IPS-NIHi7 (cell line): ENCODE results near the gene GNA15.
"Not testable (repeated sequence)": the region's sequence is repeated elsewhere in the genome, so short reads cannot be mapped to it uniquely, and the experiment has no call there.

Experiments
- DNase-seq: peaks from one replicate; pipeline ENCODE4 v3.0.0; 2012; ENCODE audit warnings: mixed read lengths; ENCODE audit errors: extremely low spot score

The GNA15 gene

DNA sequence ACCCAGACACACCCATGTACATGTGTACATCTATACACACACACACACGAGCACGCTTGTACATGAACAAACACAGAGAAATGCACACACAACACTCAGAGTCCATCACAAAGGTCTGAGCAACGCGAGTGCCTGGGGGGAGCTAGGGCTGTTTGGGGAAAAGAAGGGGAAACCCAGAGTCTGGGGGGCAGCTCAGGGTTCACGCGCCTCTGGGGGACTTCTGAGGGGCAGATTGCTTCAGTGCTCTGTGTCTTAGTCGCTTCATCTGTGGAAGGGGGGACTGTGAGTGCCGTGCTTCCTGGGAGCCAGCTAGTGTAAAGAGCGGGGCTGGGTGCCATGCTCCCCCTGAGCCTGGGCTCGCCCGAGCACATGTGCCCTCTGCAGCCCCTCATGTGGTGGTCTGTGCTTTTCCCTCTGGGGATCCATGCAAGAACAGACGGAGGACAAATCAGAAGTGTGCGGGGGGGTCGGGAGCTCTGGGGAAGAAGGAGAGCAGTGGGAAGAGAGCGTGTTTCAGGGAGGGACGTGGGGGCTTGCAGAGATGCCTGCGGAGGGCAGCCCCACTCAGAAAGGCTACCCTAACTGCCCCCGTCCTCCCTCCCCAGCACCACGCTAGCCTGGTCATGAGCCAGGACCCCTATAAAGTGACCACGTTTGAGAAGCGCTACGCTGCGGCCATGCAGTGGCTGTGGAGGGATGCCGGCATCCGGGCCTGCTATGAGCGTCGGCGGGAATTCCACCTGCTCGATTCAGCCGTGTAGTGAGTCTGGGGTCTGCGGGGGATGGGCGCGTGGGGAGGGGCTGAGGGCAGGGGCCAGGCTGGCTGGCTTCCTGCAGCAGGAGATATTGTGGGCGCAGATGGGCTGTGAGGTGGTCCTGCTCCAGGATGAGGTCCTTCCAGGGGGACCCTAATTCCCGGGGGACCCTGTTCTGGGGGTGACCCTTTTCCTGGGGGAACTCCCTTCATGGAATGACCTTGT, 14.0 kb downstream of the GNA15 start:
- no peak for DNase-seq

DNA sequence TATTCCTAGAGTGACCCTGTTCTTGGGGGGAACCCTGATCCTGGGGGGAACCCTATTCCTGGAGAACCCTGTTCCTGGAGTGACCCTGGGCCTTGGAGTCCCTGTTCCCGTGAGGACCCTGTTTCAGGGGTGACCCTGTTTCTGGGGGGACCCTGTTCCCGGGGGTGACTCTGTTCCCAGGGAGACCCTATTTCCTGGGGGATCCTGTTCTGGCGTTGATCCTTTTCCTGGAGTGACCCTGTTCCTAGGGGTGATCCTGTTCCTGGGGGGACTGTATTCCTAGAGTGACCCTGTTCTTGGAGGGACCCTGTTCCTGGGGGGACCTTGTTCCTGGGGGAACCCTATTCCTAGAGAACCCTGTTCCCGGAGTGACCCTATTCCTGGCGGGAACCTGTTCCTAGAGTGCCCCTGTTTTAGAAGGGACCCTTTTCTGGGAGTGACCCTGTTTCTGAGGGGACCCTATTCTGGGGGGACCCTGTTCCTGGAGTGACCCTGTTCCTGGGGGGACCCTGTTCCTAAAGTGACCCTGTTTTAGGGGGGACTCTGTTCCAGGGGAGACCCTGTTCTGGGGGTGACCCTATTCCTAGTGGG, 15.0 kb downstream of the GNA15 start:
- no peak for DNase-seq

DNA sequence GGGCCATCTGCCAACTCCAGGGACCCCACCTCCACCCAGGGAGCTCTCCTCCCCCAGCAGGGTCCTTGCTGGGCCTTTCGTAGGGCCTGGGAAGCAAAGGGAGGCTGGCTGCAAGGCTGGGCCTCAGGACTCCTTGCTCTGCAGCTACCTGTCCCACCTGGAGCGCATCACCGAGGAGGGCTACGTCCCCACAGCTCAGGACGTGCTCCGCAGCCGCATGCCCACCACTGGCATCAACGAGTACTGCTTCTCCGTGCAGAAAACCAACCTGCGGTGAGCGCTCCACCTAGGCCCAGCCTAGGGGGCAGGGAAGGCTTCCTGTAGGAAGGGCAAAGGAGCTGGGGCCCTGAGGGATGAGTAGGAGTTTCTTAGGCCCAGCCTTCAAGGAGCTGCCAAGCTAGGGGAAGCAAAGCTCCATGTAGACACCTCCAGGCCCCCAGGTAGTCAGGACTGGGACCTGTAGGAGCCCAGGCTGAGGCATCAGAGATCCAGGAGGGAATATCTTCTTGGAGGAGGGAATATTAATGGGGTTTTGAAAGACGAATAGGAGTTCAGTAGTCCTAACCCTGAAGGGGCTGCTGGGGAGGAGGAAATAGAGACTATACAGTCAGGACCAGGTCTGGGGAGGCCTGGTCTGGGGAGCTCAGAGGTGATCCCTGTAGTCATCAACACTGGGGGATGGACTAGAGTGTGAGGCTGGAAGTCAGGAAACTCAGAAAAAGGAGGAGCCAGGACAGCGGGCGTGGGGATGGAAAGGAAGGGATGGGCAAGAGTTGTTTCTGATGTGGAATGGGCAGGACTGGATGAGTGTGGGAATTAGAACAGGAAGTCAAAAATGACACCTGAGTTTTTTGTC, 16.0 kb downstream of the GNA15 start:
- DNase-seq, result no peak

DNA sequence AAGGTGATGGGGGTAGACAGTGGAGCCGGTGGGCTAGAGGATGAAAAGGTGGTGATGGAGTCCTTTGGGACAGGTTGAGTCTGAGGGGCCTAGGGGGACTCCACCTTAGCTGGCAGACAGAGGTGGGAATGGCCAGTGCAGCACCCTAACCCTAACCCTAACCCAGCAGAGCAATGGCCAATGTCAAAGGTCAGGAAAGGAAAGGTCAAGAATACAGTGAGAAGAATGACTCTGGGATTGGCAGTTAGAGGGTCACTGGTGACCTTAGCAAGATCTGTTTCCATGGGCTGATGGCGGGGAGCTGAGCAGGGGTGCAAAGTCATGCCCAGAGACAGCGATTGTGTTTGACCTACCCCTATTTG, 16.6 kb downstream of the GNA15 start:
- no peak for DNase-seq

GRCh38 chr19:3153286-3154230, 17.7 kb downstream of the GNA15 start:
- no peak for DNase-seq

- not testable (repeated sequence) for DNase-seq
Observed at GRCh38 chr19:3154447-3154846, 18.6 kb downstream of the GNA15 start.

DNA sequence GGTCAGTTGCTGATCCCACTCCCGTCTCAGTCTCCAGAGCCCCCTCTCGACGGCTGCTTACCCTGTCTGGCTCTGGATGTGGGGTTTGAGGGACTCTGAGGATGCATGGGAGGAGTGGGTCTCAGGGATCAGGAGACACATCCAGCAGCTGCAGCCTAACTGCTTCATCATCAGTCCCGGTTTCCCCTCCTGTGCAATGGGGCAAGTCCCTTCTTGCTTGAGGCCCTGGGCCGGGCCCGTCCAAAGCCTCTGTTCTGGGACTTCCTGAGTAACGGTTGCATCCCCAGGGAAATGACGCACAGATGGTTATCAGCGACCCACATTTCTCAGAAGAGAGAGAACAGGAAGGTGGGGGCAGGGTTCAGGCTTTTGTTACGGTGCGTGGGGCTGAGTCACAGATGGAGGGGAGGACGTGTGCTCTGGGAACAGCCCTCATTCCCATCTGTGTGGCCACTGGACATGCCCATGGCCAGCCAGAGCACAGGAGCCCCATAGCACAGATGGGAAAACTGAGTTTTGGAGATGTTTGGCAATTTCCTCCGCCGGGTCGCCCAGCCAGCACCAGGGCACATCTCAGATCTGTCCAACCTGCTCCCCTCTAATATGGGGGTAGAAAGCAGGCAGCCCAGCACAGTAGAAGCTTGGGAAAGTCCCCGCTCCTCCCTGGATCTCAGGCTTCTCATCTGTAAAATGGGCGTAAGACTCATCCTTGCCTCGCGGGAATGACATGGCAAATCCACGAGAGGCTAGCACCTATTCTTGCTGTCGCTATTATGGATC, 19.3 kb downstream of the GNA15 start:
- no peak for DNase-seq

GRCh38 chr19:3157096-3157845, 21.4 kb downstream of the GNA15 start:
- DNase-seq, result no peak

- no peak for DNase-seq
Observed at GRCh38 chr19:3159565-3159964, 23.7 kb downstream of the GNA15 start.

- DNase-seq, result no peak
Observed at GRCh38 chr19:3160219-3160618, 24.4 kb downstream of the GNA15 start.

DNA sequence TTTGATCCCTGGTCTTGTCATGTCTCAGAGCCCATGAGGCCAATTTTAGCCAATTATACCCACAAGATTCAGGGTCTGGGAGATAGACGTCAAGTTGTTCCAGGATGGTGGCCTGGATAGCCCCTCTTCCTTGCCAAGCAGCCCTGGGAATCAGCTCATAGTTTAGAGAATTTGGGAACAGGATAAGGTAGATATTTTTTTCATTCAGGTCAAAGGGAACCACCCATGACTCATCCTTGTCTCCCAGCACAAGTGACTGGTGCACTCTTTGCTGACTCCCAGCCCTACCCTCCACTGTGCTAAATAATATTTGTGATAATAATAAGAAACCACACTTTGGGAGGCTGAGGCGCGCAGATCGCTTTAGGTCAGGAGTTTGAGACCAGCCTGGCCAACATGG, 25.6 kb downstream of the GNA15 start:
- DNase-seq, result no peak

DNA sequence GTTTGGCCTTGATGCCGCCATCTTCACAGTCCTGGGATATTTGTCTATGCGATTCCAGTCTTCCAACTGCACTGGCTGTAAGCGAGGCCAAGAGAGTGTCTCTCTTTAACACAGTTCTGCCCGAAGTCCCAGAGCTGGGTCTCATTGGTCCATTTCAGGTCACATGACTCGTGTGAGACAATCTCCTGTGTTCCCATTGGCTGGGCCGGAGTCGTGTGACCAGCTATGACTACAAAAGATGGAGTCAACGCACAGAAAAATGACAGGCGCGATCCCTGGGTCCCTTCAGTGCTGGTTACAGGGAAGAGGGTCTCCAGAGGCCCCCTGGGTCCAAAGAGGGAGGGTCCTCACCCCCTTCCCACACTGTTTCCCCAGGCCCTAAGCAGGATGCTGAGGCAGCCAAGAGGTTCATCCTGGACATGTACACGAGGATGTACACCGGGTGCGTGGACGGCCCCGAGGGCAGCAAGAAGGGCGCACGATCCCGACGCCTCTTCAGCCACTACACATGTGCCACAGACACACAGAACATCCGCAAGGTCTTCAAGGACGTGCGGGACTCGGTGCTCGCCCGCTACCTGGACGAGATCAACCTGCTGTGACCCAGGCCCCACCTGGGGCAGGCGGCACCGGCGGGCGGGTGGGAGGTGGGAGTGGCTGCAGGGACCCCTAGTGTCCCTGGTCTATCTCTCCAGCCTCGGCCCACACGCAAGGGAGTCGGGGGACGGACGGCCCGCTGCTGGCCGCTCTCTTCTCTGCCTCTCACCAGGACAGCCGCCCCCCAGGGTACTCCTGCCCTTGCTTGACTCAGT, 26.8 kb downstream of the GNA15 start:
- no peak for DNase-seq

DNA sequence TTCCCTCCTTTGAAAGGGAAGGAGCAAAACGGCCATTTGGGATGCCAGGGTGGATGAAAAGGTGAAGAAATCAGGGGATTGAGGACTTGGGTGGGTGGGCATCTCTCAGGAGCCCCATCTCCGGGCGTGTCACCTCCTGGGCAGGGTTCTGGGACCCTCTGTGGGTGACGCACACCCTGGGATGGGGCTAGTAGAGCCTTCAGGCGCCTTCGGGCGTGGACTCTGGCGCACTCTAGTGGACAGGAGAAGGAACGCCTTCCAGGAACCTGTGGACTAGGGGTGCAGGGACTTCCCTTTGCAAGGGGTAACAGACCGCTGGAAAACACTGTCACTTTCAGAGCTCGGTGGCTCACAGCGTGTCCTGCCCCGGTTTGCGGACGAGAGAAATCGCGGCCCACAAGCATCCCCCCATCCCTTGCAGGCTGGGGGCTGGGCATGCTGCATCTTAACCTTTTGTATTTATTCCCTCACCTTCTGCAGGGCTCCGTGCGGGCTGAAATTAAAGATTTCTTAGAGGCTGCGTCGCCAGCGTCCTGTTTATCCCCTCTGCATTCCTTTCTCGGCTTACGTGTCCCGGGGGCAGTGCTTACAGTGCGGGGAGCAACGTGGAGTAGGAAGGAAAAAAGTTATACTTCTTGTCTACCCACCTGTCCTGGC, 27.5 kb downstream of the GNA15 start:
- peak; percentile 97 for DNase-seq

- no peak for DNase-seq
Observed at GRCh38 chr19:3163943-3164342, 28.1 kb downstream of the GNA15 start.

DNA sequence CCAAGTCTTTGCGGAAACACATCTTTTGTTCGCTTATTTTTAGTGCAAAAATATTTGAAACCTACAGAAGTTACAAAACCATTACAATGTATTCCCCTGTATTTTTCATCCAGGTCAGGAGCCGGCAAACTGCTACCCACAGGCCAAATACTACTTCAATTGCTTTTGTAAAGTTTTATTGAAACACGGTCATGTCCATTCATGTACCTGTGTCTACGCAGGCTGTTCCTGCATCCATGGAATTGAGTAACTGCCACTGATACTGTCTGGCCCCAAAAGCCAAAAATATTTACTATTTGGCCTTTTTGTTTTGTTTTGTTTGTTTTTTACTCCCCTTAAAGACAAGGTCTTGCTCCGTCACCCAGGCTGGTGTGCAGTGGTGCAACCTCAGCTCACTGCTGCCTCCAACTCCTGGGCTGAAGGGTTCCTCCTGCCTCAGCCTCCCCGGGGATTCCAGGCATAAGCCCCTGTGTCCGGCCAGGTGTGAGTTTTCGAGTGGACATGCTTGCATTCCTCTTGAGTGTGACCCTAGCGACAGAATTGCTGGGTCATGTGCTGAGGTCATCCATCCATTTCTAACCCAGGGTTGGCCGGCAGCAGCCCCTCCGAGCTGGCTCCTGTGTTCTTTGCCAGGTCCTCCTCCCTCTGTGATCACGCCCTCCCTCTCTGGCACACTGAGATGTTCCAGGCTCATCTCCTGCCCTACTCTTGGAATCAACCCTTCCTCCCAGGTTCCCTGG, 31.9 kb downstream of the GNA15 start:
- no peak for DNase-seq

DNA sequence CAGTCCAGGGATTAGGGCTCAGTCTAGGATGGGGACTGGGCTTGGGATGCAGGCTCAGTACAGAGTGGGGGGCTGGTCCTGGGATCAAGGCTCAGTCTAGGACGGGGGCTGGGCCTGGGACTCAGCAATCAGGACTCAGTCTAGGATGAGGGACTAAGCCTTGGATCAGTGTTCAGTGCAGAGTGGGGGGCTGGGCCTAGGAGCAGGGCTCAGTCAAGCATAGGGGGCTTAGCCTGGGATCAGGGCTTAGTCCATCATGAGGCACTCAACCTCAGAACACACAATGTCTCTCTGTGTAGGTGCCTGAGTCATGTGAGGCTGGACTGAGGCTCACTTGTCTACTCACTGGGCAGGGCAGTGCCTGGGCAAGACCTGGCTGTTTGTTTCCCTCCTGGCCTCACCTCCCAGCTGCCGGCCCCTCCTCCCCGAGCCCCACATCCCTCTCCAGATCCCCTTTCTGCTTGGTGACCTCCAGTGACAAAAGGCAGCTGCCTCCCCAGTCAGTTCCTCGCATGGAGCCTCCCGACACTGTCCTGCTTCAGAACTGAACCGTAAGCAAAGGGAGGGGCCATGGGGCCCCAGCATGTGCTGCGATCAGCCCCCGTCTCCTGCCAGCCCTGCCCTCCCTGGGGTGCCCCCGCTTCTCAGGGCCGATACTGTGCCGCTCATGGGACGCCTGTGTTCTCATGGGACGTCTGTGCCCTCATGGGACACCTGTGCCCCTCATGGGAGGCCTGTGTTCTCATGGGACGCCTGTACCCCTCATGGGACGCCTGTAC, 36.2 kb downstream of the GNA15 start:
- DNase-seq, result no peak

- DNase-seq, result not testable (repeated sequence)
Observed at GRCh38 chr19:3172673-3173000, 36.8 kb downstream of the GNA15 start.
